Measurements from ENCODE around the gene SUV39H2. TPM values are rescaled to one million over a fixed set of nuclear protein-coding genes. Genes with fewer than 3 reads are reported as not detected.
A peak's percentile ranks its signal among the peaks of the same experiment; 100 is the strongest.
"Not testable (repeated sequence)": the region's sequence is repeated elsewhere in the genome, so short reads cannot be mapped to it uniquely, and the experiment has no call there.

SUV39H2 gene
- total and polyA plus RNA-seq, 5 experiments from 2014 or later, result 2.8 to 8.6 (median 3.9) TPM

DNA sequence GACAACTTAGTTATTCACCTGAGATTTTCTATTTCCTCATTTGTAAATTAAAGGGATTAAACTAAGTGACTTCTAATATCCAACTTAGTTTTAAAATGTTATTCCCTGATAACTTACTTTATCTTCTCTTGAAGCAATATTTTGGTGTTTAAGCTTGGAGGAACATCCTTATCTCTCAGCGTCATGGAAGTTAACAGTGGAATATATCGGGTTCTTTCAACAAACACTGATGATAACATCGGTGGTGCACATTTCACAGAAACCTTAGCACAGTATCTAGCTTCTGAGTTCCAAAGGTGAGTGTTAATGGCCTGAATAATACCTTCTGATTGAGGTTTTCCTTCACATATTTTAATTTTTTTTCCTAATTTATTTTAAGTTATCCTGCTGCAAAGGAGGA lies 26.4 kb upstream of the SUV39H2 start:
- Mint-ChIP-seq H3K4me3 (no peak overlapping the region), H3K9me3 (no peaks in the 10 kb centered on the region), H3K36me3 (peaks cover 0 to 82% (median 11%) of the 10 kb centered on the region in 3 donors), H3K4me1 (peaks cover 0 to 3% (median 0%) of the 10 kb centered on the region in 4 donors), H3K27ac (no peak overlapping the region), H3K27me3 (no peaks in the 10 kb centered on the region)
- POLR2A ChIA-PET, result no interaction called here
- ATAC-seq (no peak), DNase-seq (no peak)

DNA sequence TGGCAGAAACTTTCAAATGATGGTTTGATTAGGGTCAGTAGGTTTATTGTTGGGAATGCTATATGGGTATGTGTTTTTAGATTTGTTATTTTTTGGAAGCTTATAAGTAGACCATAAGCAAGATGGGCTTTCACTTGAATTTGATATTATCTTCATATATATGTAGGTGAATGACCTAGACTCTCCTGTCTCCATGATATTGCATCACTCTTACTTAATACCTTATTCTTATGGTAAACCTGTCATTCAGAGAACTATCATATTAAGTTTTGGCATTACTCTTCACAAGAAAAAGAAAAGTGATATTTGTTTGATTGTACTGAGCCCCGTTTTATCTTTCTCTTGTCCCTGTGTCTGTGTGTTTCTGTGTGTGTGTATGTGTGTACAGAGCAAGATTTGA lies 23.2 kb upstream of the SUV39H2 start:
- H3K27ac Mint-ChIP-seq, result no peak overlapping the region
- POLR2A ChIA-PET, result no interaction called here

DNA sequence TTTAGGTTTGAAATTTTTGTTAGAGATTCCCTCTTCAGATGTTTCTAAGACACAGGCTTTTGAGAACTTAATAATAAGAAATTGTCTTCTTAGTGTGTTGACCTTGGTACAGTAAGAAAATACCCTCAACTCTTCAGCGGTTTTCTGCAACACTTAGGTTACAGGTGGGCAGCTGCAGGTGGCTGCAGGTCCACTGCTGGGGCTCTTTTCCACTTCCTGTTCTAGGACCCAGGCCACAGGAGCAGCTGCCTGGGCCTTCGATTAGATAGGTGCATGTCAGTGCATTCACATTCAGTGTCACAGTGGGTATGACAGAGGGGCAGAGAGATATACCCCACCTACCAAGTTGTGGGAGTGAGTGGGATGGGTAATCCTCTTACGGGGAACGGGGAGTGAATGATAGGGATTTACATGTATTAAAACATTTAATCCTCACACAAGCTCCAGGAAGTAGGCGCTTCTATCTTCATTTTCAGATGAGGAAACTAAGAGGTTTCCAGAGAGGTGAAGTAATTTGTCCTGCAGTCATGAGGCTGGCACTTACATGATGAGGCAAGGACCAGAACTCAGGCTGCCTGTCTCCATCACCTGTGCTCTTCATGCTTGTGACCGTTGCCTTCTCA lies 20.2 kb upstream of the SUV39H2 start:
- Mint-ChIP-seq H3K4me3 (no peak overlapping the region), H3K9me3 (no peaks in the 10 kb centered on the region), H3K27ac (peak overlapping the region in 2 of 10 donors; percentile 49 to 60), H3K4me1 (peaks cover 0 to 9% (median 4%) of the 10 kb centered on the region in 4 donors), H3K27me3 (no peaks in the 10 kb centered on the region), H3K36me3 (peaks cover 0 to 70% (median 11%) of the 10 kb centered on the region in 3 donors)
- DNase-seq (no peak), ATAC-seq (no peak)
- POLR2A ChIA-PET, result interaction anchor here (1.3 kb wide), 1 partner anchor 8 kb away, joined by 3 read pairs; no protein-coding TSS in a partner anchor

More for the DNA sequence above, 23.2 kb upstream of the SUV39H2 start:
- ATAC-seq (no peak), DNase-seq (no peak)
- H3K36me3 Mint-ChIP-seq, result peaks cover 0 to 81% (median 10%) of the 10 kb centered on the region in 3 donors
- no peak overlapping the region for H3K4me3 Mint-ChIP-seq
- peaks cover 0 to 7% (median 4%) of the 10 kb centered on the region in 4 donors for H3K4me1 Mint-ChIP-seq
- no peaks in the 10 kb centered on the region for H3K27me3 Mint-ChIP-seq
- H3K9me3 Mint-ChIP-seq, result no peaks in the 10 kb centered on the region

DNA sequence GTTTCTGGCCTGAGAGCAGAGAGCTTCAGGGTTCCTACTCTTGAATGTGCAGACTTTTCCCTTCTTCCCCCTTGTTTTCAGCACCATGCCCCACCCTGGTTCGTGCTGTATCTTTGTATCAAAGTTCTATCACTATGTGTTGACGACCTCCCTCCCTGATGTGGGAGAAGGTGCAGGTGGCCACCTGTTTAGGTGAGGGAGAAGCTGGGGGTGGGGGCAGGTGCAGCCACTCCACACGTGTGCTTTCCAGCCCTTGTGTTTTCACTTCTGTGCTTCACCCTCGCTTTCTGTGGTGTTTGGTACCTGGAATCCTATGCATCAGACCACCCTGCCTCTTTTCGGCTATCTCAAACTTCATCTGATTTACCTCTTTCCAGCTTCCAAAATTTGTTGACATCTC lies 19.6 kb upstream of the SUV39H2 start:
- ATAC-seq, result no peak
- H3K36me3 Mint-ChIP-seq, result peaks cover 0 to 69% (median 12%) of the 10 kb centered on the region in 3 donors
- POLR2A ChIA-PET, result interaction anchor here (1.3 kb wide), 1 partner anchor 9 kb away, joined by 3 read pairs; no protein-coding TSS in a partner anchor

DNA sequence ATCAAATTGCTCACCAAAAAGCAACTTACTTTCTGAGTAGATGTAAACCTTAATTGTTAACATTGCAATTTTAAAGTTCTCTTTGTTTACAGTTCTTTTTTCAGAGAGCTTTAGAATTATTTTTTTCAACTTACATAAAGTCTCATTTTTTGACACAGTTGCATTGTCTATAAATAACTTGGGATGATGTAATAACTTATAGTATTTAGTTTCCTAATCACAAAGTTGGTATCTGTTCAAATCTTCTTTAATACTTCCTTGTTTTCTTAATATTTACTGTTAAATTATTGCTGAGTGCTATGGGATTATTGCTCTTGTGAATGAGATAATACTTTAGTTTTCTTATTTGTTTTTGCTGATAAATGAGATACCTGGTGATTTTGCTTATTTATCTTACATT lies 18.9 kb upstream of the SUV39H2 start:
- POLR2A ChIA-PET, result interaction anchor here (1.3 kb wide), 1 partner anchor 10 kb away, joined by 3 read pairs; no protein-coding TSS in a partner anchor
- Mint-ChIP-seq H3K4me3 (no peak overlapping the region), H3K36me3 (peaks cover 0 to 65% (median 13%) of the 10 kb centered on the region in 3 donors), H3K27ac (peak overlapping the region in 2 of 10 donors; percentile 12 to 44), H3K9me3 (no peaks in the 10 kb centered on the region), H3K27me3 (no peaks in the 10 kb centered on the region), H3K4me1 (peaks cover 0 to 9% (median 4%) of the 10 kb centered on the region in 4 donors)
- DNase-seq (no peak), ATAC-seq (no peak)

More for the DNA sequence above, 19.6 kb upstream of the SUV39H2 start:
- Mint-ChIP-seq H3K27me3 (no peaks in the 10 kb centered on the region), H3K9me3 (no peaks in the 10 kb centered on the region), H3K4me3 (no peak overlapping the region), H3K27ac (peak overlapping the region in 3 of 10 donors; percentile 13 to 60 (median 49)), H3K4me1 (peaks cover 0 to 9% (median 4%) of the 10 kb centered on the region in 4 donors)
- DNase-seq, result no peak

DNA sequence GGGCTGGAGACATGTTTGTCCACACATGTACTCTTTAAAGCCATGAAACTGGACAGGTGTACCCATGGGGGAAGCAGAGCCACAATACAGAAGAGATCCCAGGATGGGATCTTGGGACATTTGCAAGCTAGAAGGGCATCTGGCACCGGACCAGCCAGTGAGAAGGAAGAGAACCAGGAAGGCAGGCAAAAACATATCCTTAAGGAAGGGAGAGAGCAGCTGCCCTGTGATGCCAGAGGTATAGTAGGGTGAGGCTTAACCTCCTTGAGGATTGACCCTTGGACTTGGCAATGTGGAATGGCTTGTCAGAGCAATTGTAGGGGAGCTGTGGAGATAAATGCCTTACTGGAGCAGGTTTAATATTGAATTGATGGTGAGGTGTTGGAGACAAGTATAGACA lies 17.9 kb upstream of the SUV39H2 start:
- POLR2A ChIA-PET, result no interaction called here
- peak overlapping the region in 4 of 10 donors; percentile 24 to 68 (median 54) for H3K27ac Mint-ChIP-seq
- ATAC-seq, result no peak
- H3K36me3 Mint-ChIP-seq, result peaks cover 0 to 56% (median 15%) of the 10 kb centered on the region in 3 donors
- peaks cover 0 to 9% (median 4%) of the 10 kb centered on the region in 4 donors for H3K4me1 Mint-ChIP-seq
- no peaks in the 10 kb centered on the region for H3K27me3 Mint-ChIP-seq
- H3K9me3 Mint-ChIP-seq, result no peaks in the 10 kb centered on the region
- no peak overlapping the region for H3K4me3 Mint-ChIP-seq
- no peak for DNase-seq

DNA sequence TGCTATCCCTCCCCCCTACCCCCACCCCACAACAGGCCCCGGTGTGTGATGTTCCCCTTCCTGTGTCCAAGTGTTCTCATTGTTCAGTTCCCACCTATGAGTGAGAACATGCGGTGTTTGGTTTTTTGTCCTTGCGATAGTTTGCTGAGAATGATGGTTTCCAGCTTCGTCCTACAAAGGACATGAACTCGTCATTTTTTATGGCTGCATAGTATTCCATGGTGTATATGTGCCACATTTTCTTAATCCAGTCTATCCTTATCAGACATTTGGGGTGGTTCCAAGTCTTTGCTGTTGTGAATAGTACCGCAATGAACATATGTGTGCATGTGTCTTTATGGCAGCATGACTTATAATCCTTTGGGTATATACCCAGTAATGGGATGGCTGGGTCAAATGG lies 14.2 kb upstream of the SUV39H2 start:
- not testable (repeated sequence) for ATAC-seq, H3K4me1 Mint-ChIP-seq, H3K27me3 Mint-ChIP-seq, H3K9me3 Mint-ChIP-seq, H3K27ac Mint-ChIP-seq, H3K4me3 Mint-ChIP-seq, DNase-seq
- H3K36me3 Mint-ChIP-seq, result peaks cover under 1 to 59% (median 12%) of the 10 kb centered on the region in 3 donors
- POLR2A ChIA-PET, result interaction anchor here (0.6 kb wide), 1 partner anchor 13 kb away, joined by 7 read pairs; no protein-coding TSS in a partner anchor

DNA sequence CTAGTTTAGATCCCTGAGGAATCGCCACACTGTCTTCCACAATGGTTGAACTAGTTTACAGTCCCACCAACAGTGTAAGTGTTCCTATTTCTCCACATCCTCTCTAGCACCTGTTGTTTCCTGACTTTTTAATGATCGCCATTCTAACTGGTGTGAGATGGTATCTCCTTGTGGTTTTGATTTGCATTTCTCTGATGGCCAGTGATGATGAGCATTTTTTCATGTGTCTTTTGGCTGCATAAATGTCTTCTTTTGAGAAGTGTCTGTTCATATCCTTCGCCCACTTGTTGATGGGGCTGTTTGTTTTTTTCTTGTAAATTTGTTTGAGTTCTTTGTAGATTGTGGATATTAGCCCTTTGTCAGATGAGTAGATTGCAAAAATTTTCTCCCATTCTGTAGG lies 13.8 kb upstream of the SUV39H2 start:
- H3K9me3 Mint-ChIP-seq, H3K4me3 Mint-ChIP-seq, H3K27ac Mint-ChIP-seq, DNase-seq, POLR2A ChIA-PET, H3K4me1 Mint-ChIP-seq, ATAC-seq, H3K27me3 Mint-ChIP-seq: not testable (repeated sequence)
- peaks cover 4 to 63% (median 15%) of the 10 kb centered on the region in 3 donors for H3K36me3 Mint-ChIP-seq

DNA sequence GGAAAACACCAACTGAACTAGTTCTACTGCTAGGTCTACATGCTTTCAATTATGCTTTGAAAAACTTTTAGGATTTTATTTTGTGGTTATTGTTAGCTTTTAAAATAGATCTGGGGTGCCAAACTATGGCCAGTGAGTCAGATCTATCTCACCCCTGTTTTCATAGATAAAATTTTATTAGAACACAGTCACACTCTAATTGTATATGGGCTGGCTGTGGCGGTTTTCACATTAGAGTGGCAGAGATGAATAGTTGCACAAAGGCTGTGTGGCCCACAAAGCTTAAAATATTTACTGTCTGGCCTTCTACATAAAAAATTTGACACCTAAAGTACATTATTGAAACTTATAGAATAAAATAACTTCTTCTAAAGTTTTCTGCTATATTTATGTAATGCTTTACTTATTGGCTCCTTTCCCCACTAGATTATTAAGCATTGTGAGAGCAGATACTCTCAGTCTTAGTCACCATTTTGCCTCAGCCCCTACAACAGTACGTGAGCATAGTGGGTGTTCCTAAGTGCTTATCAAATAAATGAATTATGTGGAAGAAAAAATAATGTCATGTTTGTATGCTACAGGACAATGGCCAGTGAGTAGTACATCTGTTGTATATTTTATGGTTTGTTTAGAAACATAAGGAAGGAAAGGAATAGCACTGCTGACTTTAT lies 5.4 kb upstream of the SUV39H2 start:
- peaks cover 2 to 26% (median 4%) of the 10 kb centered on the region in 3 donors for H3K36me3 Mint-ChIP-seq
- ATAC-seq (no peak), DNase-seq (no peak)
- no peaks in the 10 kb centered on the region for H3K27me3 Mint-ChIP-seq
- POLR2A ChIA-PET, result interaction anchor here (0.6 kb wide), 1 partner anchor 32 kb away, joined by 3 read pairs; no protein-coding TSS in a partner anchor
- H3K9me3 Mint-ChIP-seq, result no peaks in the 10 kb centered on the region
- H3K27ac Mint-ChIP-seq, result peak overlapping the region in 2 of 10 donors; percentile 10 to 46
- peaks cover 7 to 21% (median 18%) of the 10 kb centered on the region in 4 donors for H3K4me1 Mint-ChIP-seq
- no peak overlapping the region for H3K4me3 Mint-ChIP-seq

DNA sequence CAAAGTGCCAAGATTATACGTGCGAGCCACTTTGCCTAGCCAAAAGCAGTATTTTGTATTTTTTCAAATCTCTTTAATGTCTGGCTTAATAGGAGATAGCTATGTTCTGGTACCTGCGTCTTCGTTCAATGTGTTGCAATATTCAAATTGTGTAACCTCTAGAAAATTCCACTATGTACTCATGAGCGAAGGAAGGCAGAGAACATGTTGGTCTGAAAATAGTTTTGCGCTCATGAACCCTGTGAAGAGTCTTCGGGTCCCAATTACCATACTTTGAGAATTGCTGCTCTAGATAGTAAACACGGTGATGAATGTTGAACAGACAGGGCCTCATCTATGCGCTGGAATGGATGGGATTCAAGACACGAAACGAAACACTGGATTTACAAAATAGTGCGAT lies 2.7 kb upstream of the SUV39H2 start:
- Mint-ChIP-seq H3K4me3 (peak overlapping the region in 5 of 10 donors; percentile 16 to 57 (median 40)), H3K27me3 (no peaks in the 10 kb centered on the region), H3K9me3 (no peaks in the 10 kb centered on the region), H3K4me1 (peaks cover 13 to 35% (median 33%) of the 10 kb centered on the region in 4 donors), H3K27ac (peak overlapping the region in 2 of 10 donors; percentile 3 to 11), H3K36me3 (peaks cover 0 to 7% (median 0%) of the 10 kb centered on the region in 3 donors)
- DNase-seq (no peak), ATAC-seq (no peak)
- POLR2A ChIA-PET, result no interaction called here

DNA sequence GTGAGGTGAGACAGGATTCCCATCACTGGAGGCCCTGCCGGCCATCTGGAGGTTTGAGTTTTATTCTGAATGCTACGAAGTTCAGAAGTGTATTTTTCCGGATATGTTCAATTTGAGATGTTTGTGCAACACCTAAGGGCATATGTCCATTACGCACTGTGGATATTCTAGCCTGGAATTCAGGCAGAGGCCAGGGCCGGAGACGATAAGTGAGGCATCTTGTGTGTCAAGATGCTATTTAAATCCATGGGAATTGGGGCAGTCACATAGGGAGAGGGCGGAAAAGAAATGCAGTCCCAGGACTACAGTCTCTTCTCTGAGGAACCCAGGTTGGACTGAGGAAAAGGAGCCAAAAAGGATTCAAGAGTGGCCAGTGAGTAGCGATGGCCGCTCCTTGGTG lies 1.9 kb upstream of the SUV39H2 start:
- peaks cover 13 to 35% (median 33%) of the 10 kb centered on the region in 4 donors for H3K4me1 Mint-ChIP-seq
- peak overlapping the region in 5 of 10 donors; percentile 3 to 93 (median 65) for H3K27ac Mint-ChIP-seq
- no peaks in the 10 kb centered on the region for H3K36me3 Mint-ChIP-seq
- no peaks in the 10 kb centered on the region for H3K27me3 Mint-ChIP-seq
- ATAC-seq (no peak), DNase-seq (no peak)
- H3K9me3 Mint-ChIP-seq, result no peaks in the 10 kb centered on the region
- POLR2A ChIA-PET, result interaction anchor here (0.8 to 2.9 kb wide), 2 partner anchors 13 to 83 kb away, joined by 7 to 20 read pairs; partner anchors contain the start of gene MEIG1
- H3K4me3 Mint-ChIP-seq, result peak overlapping the region; percentile 91 to 97 (median 94)

DNA sequence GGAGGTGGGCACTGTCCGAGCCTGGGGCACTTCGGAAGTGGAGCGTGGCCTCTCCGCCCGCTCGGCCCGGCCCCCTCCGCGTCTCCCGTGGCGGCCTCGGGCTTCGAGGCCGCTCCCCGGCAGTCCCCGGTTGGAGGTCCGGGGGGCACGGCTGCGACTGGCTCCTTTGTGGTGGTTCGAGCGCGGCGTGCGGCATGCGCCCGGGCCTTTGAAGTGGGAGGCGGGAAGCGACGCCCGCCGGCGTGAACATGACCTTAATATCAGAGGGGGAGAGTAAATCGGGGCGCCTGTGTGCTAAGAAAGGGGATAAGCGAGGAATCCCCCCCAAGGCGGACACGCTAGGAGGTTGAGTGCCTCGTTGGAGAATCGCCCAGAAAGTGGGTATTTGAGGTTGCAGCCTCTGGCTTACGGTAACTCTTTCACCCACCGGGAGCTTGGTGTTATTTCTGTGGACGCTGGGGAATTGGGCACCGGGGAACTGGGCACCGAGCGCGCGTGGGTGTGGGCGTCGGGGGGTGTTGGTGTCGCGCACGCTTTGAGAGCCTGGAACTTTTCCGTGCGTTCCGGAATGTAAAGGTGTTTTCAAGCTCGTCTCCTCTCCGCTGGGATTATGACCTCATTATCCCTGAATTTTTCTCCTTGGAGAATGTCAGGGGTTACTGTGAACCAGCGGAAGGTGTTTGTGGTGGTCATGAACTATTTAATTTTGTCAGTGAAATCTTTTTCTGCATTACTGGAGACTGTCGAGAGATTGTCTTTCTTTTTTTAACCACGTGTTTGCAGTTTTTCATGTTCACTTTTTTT lies 660 bp downstream of the SUV39H2 start:
- DNase-seq (peak in 9 of 10 donors; percentile 17 to 69 (median 47)), ATAC-seq (peak; percentile 35 to 36)
- H3K4me3 Mint-ChIP-seq, result peak overlapping the region; percentile 87 to 94 (median 90)
- no peaks in the 10 kb centered on the region for H3K36me3 Mint-ChIP-seq
- no peaks in the 10 kb centered on the region for H3K27me3 Mint-ChIP-seq
- H3K27ac Mint-ChIP-seq, result peak overlapping the region; percentile 51 to 93 (median 84)
- POLR2A ChIA-PET, result interaction anchor here (0.7 to 2.9 kb wide), 12 partner anchors 13 to 308 kb away, joined by 3 to 30 read pairs (median 4); partner anchors contain the start of genes CDNF, DCLRE1C, HSPA14 and MEIG1
- peaks cover 13 to 37% (median 34%) of the 10 kb centered on the region in 4 donors for H3K4me1 Mint-ChIP-seq
- H3K9me3 Mint-ChIP-seq, result no peaks in the 10 kb centered on the region

Data from naive thymus-derived CD8-positive, alpha-beta T cell (primary cell).